Measurements from ENCODE around the gene STRBP.
"Not testable (repeated sequence)": the region's sequence is repeated elsewhere in the genome, so short reads cannot be mapped to it uniquely, and the experiment has no call there.

Gene STRBP

DNA sequence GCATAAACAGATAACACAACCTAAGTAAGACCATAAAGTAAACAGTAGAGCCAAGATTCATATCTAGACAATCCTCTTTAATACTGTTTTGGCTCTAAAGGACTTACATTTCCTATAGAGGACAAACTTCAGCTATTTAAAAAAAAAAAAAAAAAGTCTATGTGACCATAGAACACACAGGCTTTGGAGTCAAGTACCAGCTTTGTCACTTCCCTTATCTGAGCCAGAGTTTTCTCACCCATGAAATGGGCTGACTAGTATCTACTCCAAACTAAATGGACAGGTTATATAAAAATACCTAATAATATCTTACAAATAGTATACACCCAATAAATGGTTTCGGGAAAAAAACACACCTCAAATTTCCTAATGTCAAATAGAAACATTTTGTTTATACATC, 81.3 kb downstream of the STRBP start:
- DNase-seq (ENCODE audit: low spot score), result no peak

DNA sequence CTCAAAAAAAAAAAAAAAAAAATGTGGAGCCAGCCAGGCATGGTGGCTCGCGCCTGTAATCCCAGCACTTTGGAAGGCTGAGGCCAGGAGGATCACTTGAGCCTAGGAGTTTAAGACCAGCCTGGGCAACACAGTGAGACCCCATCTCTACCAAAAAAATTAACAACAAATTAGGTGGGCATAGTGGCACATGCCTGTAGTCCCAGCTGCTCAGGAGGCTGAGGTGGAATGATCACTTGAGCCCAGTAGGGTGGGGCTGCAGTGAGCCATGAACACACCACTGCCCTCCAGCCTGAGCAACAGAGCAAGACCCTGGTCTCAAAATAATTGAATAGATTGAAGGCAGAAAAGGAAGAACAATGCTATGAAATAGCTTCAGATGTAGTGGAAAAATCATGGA, 82.4 kb downstream of the STRBP start:
- DNase-seq (ENCODE audit: low spot score), result not testable (repeated sequence)

DNA sequence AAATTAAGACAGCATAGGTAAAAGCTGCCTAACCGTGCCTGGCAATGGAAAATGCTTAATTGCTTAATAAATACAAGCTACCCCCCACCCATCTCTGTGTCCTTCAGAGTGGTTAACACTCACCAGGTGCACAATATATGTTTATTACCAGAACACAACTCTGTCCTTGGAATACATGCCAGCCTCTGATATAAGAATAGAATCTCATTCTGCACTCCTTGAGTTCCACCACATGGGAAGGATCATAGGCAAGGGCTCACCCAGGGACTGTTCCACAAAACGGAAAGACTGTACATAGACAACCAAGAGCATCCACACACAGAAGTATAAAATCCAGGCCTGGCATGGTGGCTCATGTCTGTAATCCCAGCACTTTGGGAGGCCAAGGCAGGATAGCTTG, 91.4 kb downstream of the STRBP start:
- DNase-seq (ENCODE audit: low spot score), result no peak

DNA sequence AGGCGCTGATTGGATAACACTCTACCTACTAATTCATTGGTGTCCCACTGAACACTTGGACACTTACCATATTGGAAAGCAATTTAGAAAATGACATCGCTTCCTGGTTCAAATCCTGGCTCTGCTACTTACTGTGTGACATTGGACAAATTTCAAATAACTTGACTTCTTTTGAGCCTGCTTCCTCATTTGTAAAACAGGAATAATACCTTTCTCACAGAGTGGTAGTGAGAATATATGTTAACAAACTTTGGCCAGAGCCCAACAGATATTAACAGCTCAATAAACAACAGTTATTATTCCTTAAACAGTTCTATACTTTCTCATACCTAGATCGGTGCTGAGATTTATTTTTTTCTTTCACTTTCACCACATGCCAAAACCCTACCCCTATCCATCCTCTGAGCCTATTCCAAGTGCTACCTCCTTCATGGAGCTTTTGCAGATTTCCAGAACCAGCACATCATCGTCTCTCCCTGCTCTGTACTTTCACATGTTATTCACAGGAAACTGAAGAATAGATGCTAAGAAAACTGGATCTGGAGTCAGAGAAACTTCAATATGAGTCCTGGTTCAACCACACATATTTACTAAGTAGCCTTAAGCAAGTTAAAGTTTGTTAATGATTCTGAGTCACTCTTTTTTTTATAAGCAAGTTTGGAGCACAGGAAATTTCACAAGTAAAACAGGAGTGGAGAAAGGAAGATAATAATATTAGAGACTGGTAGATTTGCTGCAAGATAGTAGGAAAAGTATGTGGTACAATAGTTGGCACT, 92.3 kb downstream of the STRBP start:
- DNase-seq (ENCODE audit: low spot score), result no peak

DNA sequence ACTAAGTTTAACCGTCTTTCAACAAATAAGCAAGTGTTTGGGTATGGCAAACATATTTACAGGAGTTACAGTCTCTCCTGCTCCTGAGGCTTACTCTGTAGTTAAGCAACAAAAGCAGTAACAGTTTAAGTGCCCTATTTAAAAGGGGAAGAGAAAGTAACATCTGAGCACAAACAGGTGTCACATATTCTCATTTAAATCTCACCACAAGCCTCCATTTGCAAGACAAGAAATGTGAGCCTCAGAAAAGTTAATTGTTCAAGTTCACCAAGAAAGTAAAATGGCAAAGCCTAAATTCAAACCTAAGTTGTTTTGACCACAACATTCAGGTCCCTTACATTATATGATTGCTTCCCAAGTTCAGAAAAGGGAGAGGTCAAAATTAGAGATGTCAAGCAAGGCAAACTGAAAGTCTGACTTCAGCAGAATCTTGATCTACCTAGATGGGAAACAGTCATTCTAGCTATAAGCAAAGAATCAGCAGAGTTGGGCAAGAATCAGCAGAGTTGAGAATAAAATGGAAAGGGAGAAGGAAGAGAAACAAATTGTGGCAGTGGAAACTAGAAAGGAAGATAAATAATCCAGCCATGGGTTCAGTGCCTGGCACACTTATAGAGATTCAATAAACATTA, 93.4 kb downstream of the STRBP start:
- no peak for DNase-seq (ENCODE audit: low spot score)

DNA sequence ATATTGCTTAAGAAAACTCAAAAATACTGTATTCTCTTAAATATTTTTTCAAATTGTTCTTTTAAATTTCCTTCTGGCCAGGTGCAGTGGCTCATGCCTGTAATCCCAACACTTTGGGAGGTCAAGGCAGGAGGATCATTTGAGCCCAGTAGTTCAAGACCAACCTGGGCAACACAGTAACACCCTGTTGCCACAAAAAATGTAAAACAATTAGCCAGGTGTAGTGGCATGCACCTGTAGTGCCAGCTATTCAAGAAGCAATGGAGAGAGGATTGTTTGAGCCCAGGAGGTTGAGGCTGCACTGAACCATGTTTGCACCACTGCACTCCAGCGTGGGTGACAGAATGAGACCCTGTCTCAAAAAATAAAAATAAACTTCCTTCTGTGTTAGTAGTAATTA, 94.3 kb downstream of the STRBP start:
- no peak for DNase-seq (ENCODE audit: low spot score)

DNA sequence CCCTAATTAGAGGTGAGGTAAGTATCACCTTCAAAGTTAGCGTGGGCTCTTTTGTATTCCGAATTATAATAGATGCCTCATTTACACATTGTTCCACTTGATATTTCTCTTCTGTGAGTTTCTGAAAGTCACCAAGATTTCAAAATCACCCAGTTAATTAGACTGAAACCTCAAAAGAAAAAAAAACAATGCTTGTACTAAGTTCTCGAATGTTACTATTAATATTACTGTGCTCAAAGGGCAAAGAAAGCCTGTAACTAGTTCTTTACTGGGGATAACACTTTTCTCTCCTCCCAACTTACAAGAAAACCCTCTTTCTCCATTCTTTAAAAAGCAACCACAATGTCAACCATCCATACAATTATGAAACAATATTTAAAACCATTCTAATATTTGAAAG, 98.5 kb downstream of the STRBP start:
- DNase-seq (ENCODE audit: low spot score), result no peak

DNA sequence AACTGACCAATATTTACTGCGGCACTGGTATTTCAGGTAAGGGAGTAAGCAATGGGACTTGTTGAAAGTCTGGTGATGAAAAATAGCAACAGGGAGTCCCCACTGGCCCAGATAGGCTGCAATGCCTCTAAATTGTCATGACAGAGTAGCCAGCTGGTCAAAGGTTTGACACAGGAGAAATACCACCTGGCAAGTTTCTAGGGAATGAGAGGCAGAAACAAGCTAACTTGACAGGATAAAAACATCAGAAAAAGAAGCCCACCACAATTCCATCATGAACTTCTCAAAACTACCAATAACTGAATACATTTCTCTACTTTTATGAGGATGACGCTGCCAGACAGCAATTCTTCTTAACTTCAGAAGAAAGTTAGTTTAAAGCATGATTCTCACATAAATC, 99.8 kb downstream of the STRBP start:
- no peak for DNase-seq (ENCODE audit: low spot score)

DNA sequence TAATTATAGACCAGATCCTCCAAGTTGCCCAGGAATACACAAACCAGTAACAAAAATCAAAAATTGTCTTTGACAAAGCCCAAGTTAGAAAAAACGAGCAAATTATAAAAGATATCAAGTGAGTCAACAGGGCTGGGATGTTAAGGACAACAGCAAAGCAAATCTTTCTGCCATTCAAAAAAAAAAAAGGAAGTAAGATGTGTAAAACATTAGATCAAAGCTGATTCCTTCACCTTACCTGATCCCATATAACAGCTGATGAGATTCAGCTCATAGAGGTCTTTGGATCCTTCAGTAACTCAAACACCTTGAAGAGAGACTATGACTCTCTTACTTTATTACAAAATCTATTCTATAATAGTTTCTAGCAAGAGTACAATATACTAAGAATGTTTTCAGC, 100.9 kb downstream of the STRBP start:
- DNase-seq (ENCODE audit: low spot score), result no peak

DNA sequence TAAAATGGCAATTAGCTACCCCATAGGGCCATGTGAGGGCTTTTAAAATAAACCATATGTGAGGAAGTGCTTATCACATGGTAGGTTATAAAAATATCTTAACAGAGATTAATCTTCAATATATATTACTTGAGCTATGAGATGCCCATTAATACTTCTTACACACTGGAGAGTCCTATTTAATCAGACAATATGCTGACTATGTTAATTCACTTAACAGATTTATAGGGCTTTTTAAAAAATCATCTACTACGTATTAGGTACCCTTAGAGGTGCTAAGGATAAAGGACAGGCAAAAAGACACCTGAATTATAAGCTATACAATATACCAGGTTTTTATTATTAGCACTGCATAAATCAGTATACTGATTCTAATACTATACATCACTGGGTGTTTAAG, 102.6 kb downstream of the STRBP start:
- no peak for DNase-seq (ENCODE audit: low spot score)

DNA sequence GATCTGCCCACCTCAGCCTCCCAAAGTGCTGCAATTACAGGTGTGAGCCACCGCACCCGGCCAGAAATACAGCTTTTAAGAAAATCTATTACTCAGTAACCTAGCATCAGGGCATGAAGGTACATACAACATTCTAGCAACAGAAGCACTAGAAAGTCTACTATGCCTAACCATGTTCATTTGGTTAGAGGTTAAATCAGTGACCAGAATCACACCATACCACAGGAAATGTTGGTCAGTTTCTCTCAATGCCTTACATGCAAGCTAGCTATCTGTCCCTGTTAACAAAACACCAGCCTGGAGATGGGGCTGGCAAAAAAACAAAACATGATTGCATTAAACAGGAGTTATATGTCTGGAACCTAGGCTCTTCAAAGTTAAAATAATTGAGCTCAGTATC, 104.1 kb downstream of the STRBP start:
- DNase-seq (ENCODE audit: low spot score), result no peak

DNA sequence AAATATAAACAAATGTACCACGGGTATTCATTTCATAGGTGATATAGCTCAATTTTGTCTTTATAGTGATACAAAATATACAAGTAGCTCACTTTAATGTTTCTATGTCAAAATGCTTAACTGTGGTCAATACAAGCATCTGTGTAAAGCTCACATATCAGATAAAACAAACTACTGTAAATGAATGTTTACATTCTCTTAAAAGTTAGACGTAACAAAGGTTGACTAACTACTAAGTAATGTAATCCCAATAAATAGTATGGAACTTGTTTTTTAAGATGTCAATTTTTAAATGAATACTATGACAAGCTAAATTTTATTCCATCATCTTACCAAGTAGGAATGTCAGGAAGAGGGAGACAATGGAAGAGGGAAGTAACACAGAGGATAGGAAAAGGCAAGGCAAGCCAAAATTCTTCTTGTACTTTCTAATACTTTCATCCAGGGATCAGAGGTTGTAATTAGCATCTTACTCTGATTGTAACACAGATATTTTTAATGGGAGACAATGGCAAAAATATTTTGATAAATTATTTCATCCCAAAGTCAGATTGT, 105.5 kb downstream of the STRBP start:
- no peak for DNase-seq (ENCODE audit: low spot score)

DNA sequence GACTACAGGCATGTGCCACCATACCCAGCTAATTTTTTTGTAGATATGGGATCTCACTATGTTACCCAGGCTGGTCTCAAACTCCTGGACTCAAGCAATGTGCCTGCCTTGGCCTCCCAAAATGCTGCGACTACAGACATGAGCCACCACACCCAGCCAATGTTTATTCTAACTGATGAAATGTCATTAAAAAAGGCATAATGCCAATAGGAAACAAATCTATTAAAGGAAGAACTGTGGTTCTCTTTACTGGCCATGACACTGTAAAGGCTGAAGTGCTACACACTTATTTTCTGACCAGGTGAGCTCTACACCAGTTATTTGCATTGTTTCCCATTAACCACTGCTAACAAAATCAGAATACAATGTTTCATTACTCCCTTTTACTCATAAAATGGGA, 106.0 kb downstream of the STRBP start:
- no peak for DNase-seq (ENCODE audit: low spot score)

DNA sequence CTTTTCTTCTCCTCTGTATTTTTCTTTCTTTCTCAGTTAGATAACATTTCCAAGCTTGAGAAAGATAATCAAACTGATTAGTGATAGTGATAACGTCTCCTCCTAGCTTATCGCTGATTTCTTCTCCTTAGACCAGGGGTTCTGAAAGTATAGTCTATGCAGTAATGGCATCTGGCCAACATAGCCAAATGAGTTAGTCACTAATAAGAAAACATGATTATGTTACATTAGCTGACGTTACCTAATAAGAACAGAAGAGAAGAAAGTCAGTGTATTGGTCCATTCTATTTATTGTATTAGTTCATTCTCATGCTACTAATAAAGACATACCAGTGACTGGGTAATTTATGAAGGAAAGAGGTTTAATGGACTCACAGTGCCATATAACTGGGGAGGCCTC, 111.2 kb downstream of the STRBP start:
- DNase-seq (ENCODE audit: low spot score), result no peak

DNA sequence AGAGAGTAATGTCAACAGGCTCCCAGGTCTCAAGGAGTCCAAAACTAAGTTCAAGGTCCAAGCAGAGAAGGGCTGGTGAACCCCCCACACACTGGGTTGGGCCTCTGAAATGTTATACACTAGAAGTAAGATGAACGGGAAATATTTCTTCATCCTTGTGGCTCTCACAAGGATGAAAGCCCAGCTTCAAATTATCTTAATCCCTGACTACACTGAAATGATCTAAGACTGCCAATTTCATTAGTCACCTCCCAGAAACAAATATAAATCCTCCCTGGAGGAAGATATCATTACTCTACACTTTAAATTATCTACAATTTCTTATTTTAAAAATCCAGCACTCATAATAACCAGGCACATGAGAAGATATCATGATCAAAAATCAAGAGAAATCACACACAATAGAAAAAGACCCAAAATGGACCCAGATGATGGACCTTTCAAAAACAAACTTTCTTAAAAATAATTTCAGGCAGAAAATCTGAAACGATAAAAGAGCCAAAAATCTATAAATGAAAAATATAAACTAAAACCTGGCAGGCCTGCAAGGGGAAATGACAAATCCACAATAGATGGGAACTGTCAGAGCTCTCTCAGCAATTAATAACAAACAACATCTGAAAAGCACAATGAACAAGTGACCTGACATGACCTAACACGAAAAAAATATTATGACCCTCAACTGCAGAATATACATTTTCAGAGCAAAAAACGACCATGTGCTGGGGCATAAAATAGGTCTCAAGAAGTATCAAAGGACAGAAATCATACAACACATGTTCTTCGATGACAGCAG, 117.5 kb downstream of the STRBP start:
- DNase-seq (ENCODE audit: low spot score), result no peak

DNA sequence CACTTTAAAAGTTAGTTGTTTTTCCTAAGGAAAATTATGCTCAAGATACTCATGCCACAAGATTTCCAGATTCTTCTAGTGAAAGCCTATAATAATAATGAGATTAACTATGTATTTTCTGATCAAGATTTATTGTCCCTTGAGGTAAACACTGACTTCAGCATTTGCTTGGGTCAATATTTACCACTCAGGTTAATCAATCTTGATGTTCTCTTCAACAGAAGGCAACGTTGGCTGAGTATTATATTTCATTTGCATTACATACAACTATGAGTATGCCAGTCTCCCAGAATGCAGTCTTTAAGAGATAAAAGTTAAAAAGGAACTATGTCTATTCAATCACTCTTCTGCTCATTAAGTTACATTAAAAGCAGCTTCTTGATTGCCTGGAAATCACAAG, 119.3 kb downstream of the STRBP start:
- DNase-seq (ENCODE audit: low spot score), result no peak

DNA sequence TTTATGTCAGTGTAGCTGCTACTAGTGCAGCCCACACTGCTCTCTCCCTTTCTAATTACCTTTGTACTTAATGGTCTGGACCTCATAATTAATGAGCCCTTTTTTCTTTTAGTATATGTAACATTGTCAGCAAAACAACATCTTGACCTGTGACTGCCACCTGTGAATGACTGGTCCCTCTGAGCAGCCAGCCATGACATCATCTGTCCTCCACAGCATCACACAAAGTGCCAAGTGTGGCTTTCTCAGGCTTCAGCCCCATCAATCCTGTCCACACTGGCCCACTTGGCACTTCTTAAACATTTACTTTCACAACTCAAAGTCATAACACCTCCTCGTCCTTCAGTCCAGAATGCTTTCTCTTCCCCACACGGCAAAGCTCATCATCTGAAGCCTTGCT, 130.2 kb downstream of the STRBP start:
- no peak for DNase-seq (ENCODE audit: low spot score)

DNA sequence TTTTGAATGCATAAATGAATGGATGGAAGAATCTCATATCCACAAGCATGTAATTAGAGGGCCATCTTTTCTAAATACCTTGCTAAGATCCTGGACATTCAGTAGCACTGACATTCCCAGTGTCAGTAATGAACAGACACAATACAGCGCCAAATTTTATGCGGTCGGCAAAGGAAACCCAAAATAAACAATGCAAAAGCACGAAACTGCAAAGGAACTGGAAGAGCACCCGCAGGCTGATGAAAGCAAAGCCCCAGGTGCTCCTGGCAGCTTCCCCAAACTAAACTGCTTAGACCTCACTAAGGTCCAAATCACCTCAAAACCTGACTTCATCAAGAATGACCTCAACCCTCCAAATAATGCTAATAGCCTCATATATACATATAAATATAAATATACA, 133.0 kb downstream of the STRBP start:
- no peak for DNase-seq (ENCODE audit: low spot score)

DNA sequence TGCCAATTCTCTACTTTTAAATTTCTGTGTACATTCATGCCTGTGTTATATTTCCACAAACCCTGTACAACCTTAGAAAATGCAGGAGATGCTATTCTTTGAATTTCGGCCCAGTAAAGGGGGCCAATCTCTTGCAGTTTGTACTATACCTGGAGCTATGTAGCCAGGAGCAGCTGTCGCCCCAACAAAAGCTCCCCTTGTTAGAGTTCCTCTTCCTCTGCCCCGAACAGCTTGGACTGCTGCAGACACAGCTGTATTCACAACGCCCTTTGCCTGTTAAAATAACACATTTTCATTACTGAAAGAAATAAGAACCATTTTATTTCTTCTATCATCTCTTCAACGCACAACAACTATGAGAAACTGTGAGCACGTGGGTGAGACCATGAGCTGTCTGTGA, 135.7 kb downstream of the STRBP start:
- DNase-seq (ENCODE audit: low spot score), result no peak

DNA sequence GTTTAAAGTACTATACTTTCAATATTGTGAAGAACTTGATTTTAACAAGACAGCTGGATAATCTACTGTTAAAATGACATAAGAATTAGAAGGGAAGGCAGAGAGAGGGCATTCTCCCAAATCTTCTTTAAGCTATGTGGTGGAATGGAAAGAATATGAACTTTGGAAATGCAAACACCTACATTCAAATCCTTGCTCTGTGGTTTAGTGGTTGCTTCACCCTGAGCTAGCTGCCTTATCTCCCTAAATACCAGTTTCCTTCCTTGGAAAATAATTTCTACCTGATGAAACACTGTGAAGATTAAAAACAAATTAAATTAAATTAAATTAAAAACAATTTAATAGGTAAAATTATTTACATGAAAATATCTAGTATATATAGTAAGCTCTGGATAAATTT, 136.4 kb downstream of the STRBP start:
- no peak for DNase-seq (ENCODE audit: low spot score)

DNA sequence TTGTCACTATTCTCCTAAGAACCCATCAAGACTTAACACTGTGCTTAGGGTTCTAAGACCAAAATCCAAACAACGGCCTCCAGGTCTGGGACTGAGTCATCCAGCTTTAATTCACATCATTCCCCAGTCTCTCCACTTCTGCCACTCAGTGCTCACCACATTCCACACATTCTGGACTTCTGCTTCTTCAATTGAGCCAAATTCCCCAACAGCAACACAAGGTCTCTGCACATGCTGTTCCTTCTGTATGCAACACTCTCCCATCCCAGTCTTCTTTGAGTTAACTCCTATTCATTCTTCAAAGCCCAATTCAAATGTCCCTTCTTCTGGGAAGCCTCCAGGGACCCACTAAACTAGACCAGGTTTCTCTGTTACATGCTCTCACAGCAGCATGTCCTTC, 137.1 kb downstream of the STRBP start:
- DNase-seq (ENCODE audit: low spot score), result no peak

DNA sequence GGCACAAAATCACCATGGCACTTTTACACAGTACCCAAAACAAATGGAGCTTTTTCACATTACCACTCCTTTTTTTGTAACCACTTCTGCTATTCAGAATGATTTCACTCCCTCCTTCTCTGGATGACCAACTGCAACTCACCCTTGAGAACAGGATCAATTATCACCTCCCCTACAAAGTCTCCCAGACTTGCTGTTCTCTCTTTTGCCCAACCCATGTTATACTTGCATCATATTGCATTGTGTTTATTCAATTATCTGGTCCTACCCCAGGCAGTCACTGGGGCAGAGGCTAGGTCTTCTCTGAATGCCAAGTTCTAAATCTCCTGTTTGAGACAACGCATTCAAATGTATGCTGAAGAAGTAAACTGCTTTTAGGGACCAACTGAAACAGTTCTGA, 139.0 kb downstream of the STRBP start:
- no peak for DNase-seq (ENCODE audit: low spot score)

DNA sequence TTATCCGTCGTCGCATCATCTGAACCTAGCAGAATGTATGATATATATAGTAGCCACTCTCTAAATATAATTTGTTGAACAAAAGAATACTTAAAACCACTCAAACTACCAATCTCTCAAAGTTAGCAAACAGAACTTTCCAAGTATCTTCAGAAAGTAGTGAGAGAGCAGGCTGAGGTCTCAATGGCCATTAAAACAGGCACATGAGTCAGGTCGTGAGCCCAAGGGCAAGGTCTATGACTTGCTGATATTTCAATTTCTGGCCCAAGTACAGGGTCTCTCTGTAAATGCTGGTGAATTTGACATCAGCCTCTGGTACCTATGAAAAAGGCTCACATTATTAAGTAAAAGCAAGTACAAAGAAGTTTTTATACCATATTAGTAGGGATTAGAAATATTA, 139.8 kb downstream of the STRBP start:
- no peak for DNase-seq (ENCODE audit: low spot score)
